NCI-H1048 (cell line): ENCODE results near the gene COMT.

Experiments used
- DNase-seq: peaks from one replicate; lab custom pipeline; 2025; lab: John Stamatoyannopoulos, UW

Gene COMT

DNA sequence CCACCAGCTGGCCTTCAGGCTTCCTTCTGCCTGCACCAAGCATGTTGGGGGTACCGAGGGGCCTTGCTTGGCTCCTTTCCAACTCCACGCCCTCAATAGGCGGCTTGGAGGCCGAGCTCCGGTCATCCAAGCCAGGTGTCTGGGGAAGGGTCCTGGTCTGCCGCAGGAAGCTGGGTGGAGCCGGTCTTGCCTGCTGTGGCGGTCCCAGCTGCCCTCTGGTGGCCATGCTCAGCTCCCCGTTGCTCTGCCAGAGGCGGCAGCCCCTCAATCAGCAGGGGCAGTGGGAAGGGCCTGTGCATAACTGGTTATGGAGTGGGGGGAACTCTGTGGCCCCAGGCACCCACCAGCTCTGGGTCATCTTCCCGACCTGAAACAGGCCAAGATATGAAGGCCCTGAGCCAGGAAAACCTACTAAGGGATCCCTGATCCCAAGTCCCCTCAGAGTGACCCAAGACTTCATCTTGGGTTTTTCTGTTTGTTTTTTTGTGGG, 71.9 kb downstream of the COMT start:
- DNase-seq: no peak

DNA sequence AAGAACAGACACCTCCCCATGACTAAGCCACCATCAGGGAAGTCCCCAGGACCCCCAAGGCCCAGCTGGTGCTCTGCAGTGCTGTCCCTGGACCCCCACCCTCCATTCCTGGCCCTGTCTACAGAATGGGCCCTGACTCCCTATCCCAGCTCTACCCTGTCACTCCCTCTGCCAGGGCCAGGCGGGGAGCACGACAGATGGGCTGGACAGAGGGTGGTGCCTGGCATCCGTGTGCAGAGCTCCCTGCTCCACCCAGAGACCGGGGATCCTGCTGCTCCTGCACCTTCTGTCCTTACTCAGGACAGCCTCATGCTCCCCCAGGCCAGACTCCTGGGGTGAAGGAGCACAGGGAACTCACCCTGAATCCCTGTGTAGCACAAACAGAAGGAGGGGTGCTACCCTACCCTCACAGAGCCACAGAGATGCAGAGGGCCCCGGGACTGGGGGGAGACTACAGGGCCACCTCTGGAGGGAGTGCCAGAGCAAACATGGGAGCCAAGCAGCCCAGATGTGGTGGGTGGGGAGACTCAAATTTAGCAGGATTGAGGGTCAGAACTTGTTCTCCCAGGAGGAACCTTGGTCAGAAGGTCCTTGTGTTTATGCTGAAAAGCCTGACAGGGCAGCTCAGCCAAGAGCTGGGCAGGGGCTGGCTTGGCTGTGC, 73.1 kb downstream of the COMT start:
- DNase-seq: no peak

DNA sequence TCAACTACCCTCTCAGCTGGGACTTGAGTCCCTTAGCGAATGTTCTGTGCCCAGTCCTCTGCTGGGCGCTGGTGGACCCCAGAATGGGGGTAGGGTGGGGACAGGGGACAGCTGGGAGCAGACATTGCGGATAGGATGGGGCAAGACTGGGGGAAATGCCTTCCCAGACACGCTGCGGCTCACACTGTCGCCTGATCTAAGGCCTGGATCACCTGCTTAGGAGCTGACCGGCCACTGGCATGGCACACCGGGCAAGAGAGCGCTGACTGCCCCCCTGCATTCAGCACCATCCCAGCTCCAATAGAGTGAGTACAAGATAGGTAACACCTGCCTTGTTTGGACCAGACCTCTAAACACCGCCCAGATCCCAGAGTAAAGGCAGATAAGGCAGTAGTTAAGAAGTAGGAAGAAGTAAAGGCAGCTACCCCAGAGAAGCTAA, 73.6 kb downstream of the COMT start:
- DNase-seq: no peak

DNA sequence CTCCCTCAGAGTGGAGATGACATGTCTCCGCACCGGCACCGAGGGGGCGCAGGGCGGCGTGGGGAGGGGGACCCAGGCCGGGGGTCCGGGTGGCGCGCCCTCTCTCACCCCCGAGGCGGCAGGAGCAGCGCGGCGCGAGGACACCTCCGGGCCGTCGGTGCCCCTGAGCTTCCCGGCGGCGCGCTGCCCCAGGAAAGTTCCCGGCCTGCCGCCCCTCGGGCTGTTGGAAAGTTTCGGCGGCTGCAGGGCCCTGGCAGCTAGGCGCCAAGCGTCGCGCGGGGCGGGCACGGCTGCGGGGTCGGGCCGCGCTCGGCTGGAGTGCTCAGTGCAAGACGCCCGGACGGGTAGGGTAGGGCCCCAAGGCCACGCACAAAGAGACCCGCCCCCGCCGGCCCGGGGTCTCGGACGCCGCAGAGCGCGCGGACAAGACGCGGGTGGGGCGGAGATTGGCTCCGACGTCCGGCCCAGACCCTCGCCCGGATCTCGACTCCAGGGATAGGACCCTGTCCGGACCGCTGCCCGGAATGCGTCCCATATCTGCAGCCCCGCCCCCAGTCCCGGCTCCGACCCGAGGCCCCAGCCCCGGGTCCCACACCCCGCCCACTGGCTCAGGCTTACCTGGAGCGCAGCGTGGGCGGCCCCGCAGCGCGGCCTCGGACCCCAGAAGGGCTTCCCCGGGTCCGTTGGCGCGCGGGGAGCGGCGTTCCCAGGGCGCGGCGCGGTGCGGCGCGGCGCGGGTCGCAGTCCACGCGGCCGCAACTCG, 74.6 kb downstream of the COMT start:
- no peak for DNase-seq

DNA sequence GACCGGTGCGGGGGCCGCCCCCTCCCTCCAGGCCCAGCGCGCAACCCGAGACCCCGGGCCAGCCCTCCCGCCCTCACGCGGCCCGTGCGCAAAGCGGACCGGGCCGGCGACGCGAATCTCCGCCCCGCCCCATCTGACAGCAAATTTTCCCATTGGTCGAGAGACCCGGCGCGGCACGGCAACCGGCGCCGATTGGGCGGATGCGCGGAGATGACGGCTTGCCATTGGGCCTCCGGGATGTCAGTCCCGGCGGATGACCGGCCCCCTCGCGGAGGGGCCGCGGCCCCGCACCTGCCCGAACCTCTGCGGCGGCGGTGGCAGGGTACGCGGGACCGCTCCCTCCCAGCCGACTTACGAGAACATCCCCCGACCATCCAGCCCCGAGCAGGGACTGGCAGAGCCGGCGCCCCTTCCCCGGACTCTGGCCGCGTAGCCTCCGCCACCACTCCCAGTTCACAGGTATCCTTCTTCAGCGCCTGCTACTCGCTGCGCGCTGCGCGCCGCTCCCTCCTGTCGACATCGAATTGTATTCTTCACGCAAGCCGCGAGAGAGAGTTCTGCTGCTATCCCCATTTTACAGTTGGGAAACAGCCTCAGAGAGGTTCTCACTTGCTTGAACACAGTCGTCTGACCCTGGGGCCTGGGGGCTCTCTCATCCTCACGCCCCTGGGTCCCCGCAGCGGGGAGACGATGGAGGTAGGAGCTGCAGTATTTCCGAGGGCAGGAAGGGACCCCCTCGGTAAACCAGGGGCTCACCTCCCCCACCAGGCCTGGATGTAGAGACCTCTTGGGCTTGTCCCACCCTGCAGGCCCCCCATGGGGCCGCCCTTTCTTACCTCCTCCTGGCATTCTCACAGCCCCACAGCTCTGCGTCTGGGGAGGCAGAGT, 75.4 kb downstream of the COMT start, which contains the start of gene ARVCF:
Gene ARVCF, minus strand, starts transcription at position 90 of the 888 bp plus-strand sequence. CDS start 26,029 bp downstream, outside the sequence.
- DNase-seq: peak; percentile 60

DNA sequence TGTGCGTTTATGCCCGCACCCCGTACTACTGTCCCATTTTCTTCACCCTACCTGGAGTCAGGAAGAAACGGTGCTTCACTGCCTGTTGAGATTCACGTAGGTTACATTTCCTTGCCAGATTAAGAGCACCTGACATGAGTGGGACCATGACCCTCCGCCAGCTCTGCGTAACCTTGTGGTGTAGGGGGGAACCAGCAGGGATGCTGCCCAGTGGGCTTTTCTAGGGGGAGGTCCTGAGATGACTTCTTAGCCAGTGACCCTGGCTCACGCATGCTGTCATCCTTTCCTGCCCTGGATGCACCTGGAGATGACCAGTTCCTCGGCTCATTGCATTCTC, 76.0 kb downstream of the COMT start:
- DNase-seq: no peak

DNA sequence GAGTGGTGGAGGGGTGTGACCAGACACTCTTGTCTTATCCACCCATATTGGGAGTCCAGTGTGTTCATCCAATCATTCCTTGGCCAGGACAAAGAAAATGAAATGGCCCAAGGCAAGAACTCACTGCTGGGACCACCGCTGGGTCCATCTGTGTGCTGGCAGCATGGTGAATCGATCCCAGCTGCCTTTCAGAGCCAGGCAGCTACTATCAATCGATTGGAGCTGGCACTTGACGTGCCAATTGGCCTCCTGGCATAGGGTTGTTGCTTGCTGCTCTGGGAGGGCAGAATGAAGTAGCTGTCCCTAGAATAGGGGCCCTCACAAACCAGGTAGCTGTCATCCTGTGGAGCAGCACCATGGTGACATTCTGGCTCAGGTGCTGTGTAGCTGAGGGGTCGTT, 76.4 kb downstream of the COMT start:
- DNase-seq: no peak
